NB4 (cell line): ENCODE data around the gene GALNT9.

Source experiments
- DNase-seq: peaks from one replicate; pipeline ENCODE4 v3.0.0; 2010; ENCODE audit warnings: low read depth
- H3K4me3 ChIP-seq: one replicate; pipeline ENCODE4 v1.5.1; 2011; ENCODE audit warnings: mild to moderate bottlenecking, low read depth, low read length, moderate library complexity
- CTCF ChIP-seq: IDR thresholded peaks from one replicate; pipeline ENCODE4 v1.5.1; 2012; ENCODE audit warnings: low read depth, low read length
- MAX ChIP-seq: IDR thresholded peaks from 2 replicates; pipeline ENCODE4 v1.6.1; 2011; ENCODE audit warnings: low read depth, low read length
- MYC ChIP-seq: IDR thresholded peaks from 2 replicates; pipeline ENCODE4 v1.6.1; 2011; ENCODE audit warnings: low read depth, low read length
- POLR2A ChIP-seq: IDR thresholded peaks from 2 replicates; pipeline ENCODE4 v1.6.1; 2011; ENCODE audit warnings: mild to moderate bottlenecking; ENCODE audit not compliant: insufficient read length; ENCODE audit errors: extremely low read depth

Gene GALNT9

GRCh38 chr12:132279930-132280329 is 49.5 kb downstream of the GALNT9 start:
- TF ChIP-seq MAX (no peak), POLR2A (no peak), MYC (no peak), CTCF (no peak)
- DNase-seq: no peak
- H3K4me3 ChIP-seq: no peak overlapping the region

GRCh38 chr12:132279184-132279889 is 50.1 kb downstream of the GALNT9 start:
- no peak for TF ChIP-seq POLR2A

GRCh38 chr12:132278401-132279183 is 50.8 kb downstream of the GALNT9 start:
- no peak overlapping the region for H3K4me3 ChIP-seq
- TF ChIP-seq POLR2A: no peak
- no peak for TF ChIP-seq MYC
- no peak for TF ChIP-seq MAX
- no peak for TF ChIP-seq CTCF
- peak; percentile 57 for DNase-seq

More at GRCh38 chr12:132279184-132279889, 50.1 kb downstream of the GALNT9 start:
- DNase-seq: peak; percentile 47
- no peak overlapping the region for H3K4me3 ChIP-seq

GRCh38 chr12:132277949-132278348 is 51.4 kb downstream of the GALNT9 start:
- no peak overlapping the region for H3K4me3 ChIP-seq
- TF ChIP-seq POLR2A: no peak
- TF ChIP-seq MYC: no peak
- no peak for TF ChIP-seq MAX
- TF ChIP-seq CTCF: no peak
- no peak for DNase-seq

GRCh38 chr12:132277374-132277941 is 51.9 kb downstream of the GALNT9 start:
- no peak overlapping the region for H3K4me3 ChIP-seq
- TF ChIP-seq MAX (no peak), MYC (no peak), CTCF (no peak), POLR2A (no peak)
- DNase-seq: no peak

GRCh38 chr12:132276827-132277373 is 52.5 kb downstream of the GALNT9 start:
- no peak for DNase-seq
- TF ChIP-seq POLR2A: no peak
- no peak for TF ChIP-seq CTCF
- TF ChIP-seq MAX: no peak
- TF ChIP-seq MYC: no peak
- no peak overlapping the region for H3K4me3 ChIP-seq
